Stimulated activated CD8-positive, alpha-beta memory T cell treated with anti-CD3 and anti-CD28 coated beads, Interleukin-12 subunit alpha, Interleukin-12 subunit beta, amount 100 ng/mL, for 24 hours (primary cell): ENCODE results near the gene PRLH.
A peak's percentile ranks its signal among the peaks of the same experiment; 100 is the strongest.

Experiments
- DNase-seq: peaks from one replicate; pipeline ENCODE4 v3.0.0-alpha.2; 2020; ENCODE audit errors: extremely low read depth

PRLH gene

GRCh38 chr2:237565974-237566373 lies 400 bp upstream of the PRLH start:
- DNase-seq: no peak

DNA sequence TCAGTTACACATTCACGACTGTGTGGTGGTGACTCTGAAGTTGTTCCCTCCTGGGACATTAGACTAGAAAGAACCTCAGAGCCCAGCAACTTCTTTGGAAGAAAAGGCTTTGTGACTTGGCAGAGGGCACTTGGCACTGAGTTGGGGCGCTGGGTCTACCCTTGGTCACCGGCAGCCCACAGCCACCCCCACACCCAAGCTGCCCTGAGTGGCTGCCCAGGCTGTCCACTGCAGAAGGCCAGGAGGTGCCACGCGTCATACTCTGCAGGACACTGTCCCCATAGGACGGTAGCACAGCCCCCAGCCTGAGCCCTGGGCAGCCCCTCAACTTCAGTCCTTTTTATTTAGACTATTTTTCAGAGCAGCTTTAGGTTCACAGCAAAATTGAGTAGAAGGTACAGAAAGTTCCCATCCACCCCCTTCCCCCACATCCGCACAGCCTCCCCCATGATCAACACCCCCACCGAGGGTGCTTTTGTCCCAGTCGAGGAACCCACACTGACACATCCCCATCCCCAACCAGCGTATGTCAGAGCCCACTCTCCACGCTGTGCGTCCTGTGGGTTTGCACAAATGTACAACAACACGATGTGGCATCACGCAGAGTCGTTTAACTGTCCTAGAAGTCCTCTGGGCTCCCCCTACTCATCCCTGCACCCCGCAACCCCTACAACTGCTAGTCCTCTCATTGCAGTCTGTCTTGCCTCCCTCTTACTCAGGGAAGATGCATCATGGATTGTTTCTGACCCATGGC lies 1.1 kb downstream of the PRLH start:
- DNase-seq: no peak

GRCh38 chr2:237568121-237568660 lies 1.8 kb downstream of the PRLH start:
- no peak for DNase-seq

DNA sequence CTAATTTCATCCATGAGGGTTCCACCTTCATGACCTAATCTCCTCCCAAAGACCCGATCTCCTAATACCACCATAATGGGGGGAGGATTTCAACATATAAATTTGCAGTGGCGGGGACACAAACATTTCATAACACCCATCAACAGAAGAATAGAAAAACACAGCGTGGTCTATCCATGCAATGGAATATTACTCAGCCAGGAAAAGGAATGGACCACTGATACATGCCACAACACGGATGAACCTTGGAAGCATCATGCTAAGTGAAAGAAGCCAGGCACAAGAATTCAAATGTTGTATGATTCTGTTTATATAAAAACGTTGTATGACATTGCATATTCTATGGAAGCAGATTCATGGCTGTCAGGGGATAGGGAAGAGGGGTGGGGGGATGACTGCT lies 2.7 kb downstream of the PRLH start:
- DNase-seq: no peak

DNA sequence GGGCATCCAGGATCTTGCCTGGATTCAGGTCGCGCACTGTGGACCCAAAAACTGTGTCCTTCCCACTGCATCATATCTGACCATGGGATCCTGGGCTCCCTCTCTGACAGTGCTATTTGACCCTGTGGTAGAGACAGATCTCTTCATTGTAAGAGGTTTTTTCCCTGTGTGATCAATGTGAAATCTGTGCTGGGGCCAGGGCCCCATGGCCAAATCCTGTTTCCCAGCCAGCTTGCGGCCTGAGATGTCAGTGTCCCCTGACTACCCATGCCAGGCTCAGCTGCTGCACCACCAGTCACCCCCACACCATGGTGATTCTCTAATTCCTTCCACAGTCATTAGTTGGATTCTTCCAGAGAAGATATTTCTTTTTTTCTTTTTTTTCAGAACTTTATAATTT lies 3.5 kb downstream of the PRLH start:
- DNase-seq: no peak

- no peak for DNase-seq
Observed at GRCh38 chr2:237570776-237571335, 4.5 kb downstream of the PRLH start.

DNA sequence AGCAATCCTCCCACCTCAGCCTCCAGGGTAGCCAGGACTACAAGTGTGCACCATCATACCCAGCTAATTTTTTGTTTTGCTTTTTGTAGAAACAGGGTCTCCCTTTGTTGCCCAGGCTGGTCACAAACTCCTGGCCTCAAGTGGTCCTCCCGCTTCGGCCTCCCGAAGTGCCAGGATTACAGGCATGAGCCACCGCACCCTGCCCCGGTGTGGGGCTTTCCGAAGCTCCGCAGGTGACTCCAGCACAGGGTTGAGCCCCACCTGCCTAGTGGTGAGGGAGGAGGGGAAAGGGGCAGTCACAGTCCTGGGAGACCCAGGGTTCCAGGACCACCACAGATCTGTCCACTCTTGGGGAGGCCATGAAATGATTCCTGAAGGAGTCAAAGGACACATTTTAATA lies 5.2 kb downstream of the PRLH start:
- no peak for DNase-seq

DNA sequence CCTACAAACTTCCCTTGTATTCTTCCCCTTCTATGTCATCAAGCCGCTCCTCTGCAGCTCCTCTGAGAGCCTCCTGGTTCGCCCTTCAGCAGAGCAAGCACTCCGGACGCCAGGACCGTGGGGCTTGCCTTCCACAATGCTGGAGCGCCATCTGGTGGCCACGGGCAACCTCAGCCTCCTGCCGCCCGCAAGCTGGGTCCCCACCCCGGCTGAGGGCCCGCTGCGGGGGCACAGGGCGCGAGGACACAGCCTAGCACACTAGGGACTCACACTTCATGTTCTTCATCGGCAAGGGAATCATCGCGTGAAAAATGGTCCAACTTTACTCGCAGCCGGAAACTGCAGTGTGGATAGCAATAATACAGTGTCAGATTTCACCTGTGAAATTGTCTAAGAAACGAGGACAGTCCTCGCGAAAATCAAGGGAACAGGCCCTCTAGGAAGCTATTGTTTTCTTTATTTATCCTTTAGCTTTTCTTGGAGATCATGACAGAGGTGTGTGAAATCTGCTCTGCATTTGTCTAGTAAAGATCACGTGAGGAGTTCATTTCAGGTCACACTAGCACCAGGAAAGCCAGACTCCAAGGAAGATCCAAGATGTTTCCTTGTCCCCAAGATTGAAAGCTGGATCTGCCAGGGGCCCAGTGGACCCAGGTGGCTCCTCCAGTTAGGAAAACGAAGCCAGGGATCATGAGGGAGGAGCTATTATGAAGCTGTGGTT lies 5.8 kb downstream of the PRLH start:
- peak; percentile 70 for DNase-seq

GRCh38 chr2:237572742-237573101 lies 6.3 kb downstream of the PRLH start:
- no peak for DNase-seq

DNA sequence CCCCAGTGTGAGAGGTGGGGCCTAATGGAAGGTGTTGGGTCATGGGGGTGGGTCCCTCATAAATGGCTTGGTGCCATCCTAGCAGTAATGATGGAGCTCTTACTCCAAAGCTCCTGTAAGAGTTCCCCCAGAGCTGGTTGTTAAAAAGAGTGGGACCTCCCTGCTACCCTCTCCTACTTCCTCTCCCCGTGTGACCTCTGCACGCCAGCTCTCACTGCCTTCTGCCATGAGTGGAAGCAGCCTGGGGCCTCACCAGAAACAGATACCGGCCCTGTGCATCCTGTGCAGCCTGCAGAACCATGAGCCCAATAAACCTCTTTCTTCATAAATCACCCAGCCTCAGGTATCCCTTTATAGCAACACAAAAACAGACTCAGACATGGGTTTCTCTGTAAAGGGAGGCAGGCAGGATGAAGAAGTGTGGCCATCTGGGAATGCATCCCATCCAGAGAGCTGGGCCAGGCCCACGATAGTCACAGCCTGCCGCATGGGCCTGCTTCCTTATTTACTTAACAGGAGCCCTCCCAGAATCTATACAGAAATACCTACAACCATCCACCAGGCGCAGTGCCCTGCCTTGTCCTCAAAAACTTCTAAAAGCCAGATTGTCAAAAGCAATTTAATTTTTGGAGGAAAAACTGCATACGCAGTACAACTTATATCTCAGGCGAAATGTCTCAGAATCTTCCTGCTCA lies 7.5 kb downstream of the PRLH start:
- DNase-seq: no peak

GRCh38 chr2:237574467-237574866 lies 8.1 kb downstream of the PRLH start:
- no peak for DNase-seq

DNA sequence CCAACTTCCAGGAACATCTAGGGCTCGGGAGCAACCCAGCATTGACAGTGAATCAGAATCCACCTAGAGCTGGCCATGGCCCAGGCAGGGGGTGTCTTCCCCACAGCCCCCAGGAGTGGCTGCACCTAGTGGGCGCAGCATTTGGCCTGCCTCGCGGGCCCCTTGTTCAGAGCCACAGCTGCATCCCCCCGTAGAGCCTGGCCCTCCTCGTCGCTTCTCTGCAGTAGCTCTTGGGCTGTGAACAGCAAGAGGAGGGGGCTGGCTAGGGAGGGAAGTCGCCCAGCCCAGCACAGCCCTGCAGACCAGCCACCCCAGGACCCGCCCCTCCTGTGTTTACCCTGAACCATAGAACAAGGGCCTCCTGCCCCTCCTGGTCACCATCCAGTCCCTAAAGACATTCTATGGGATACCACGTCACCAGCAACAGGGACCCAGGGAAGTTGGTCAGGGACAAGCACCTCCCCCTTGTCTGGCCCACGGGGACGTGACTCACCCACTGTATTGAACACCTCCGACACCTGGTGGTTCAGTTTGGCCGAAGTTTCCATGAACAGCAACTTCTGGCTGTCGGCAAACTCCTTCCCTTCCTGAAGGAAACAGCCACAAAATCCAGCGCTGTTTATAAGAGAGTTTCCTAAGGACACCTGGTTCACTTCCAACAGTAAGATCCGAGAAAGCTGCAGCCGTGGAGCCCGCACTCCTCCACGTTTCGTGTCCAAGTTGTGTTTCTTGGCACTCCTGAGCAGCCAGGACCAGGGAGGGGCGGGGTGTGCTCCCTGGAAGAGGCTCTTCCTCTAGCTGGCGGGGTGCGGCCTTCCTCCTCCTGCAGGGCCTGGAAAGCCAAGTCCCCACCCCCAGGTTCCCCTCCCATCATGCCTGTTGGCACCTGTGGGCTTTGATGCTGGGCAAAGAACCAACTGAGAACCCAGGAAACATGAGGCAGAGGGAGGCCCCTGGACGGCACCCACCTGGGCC lies 8.8 kb downstream of the PRLH start:
- DNase-seq: no peak

GRCh38 chr2:237575869-237576862 lies 9.8 kb downstream of the PRLH start:
- DNase-seq: no peak

- DNase-seq: no peak
Observed at GRCh38 chr2:237576974-237577373, 10.6 kb downstream of the PRLH start.

- DNase-seq: no peak
Observed at GRCh38 chr2:237577458-237577857, 11.1 kb downstream of the PRLH start.

DNA sequence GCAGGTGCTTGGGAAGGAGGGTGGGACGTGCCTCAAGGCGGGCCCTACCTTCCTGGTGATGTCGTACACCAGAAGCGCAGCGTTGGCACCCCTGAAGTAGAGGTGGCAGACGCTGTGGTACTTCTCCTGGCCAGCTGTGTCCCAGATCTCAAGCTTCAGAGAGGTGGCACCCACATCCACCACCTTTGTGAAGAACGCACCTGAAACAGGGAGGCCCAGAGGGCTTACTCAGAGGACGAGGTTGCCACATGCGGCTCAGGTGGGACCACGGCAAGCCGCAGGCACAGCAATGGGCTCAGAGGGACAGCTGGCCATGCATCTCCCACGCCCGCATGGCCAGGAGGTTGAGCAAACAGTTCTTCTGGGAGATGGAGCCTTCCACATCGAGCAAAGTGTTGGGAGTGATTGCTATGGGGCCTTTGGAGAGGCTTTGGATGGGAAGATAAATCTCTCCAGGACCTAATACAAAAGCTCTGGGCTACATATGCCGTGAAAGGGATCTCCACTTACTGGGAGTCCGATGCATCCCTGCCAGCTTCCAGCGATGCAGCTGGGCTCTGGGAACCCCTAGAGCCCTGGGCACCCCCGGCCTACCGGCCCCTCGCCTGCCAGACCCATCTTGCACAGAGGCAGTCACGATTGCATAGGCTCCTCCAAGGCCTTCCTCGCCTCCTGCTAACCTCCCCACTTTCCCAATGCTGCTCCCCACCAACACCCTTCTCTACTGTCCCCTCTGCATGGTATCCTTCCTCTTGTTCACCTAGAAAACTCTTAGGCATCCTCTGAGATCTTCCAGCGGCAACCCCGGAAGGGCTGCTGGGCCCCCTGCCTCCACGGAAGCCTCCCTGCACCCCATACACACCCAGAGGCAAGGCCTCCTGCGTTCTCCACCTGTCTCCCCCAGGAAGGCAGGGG lies 11.8 kb downstream of the PRLH start:
- no peak for DNase-seq

DNA sequence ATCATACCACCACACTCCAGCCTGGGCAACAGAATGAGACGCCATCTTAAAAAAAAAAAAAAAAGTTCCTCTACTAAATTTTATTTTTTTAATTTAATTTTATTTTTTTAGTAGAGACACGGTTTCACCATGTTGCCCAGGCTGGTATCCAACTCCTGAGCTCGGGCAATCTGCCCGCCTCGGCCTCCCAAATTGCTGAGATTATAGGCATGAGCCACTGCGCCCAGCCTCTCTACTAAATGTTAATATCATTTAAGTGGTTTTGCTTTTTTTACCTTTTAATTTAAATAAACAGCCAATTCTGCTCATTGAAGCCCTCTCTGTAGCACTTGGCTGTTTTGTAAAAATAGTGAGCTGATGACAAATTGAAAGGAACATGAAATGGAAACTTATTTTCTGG lies 15.0 kb downstream of the PRLH start:
- no peak for DNase-seq
